NB4 (cell line): ENCODE results near the gene NRDC.

ENCODE experiments used
- POLR2A ChIP-seq: IDR thresholded peaks from 2 replicates; pipeline ENCODE4 v1.6.1; 2011; ENCODE audit warnings: mild to moderate bottlenecking; ENCODE audit not compliant: insufficient read length; ENCODE audit errors: extremely low read depth
- TF ChIP-seq, protein P1 (sequence below): IDR thresholded peaks from 2 replicates; pipeline ENCODE4 v1.6.1; 2011; ENCODE audit warnings: low read depth, low read length

DNA sequence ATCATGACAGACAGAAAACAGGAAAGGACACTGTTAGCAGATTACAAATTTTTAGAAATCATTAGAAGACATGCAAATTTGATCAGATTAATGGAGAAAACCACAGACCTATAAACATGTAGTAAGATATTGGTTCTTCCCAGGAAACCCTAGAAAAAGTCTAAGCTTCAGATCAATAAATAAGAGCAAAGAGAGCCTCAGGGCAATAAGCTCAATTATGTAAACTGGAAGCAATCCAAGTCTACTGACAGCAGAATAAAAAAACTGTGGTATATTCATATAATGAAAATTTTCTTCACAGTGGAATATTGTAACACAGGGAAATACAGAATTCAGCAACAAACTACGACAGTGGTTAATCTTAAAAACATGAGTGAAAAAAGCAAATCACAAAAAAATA lies 36.3 kb downstream of the NRDC start:
- TF ChIP-seq, protein P1, sequence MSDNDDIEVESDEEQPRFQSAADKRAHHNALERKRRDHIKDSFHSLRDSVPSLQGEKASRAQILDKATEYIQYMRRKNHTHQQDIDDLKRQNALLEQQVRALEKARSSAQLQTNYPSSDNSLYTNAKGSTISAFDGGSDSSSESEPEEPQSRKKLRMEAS = no peak
- no peak for TF ChIP-seq POLR2A
